GM12874 (cell line): ENCODE results near the gene KRTAP5-10.
"Not testable (repeated sequence)": the region's sequence is repeated elsewhere in the genome, so short reads cannot be mapped to it uniquely, and the experiment has no call there.

ENCODE experiments used
- CTCF ChIP-seq: IDR thresholded peaks from 2 replicates; pipeline ENCODE4 v1.5.1; 2011; ENCODE audit warnings: low read depth, mild to moderate bottlenecking, control low read depth, low read length, moderate library complexity; ENCODE audit not compliant: insufficient read depth

The KRTAP5-10 gene

GRCh38 chr11:71565263-71565662 is at the start of gene KRTAP5-10:
KRTAP5-10 (plus strand) TSS chr11:71565563; CDS start chr11:71565588, 25 bp downstream.
- TF ChIP-seq CTCF, result no peak

GRCh38 chr11:71518506-71519471 is 46.6 kb upstream of the KRTAP5-10 start:
- TF ChIP-seq CTCF, result no peak

- TF ChIP-seq CTCF, result no peak
Observed at GRCh38 chr11:71519546-71519945, 45.8 kb upstream of the KRTAP5-10 start.

- TF ChIP-seq CTCF, result no peak
Observed at GRCh38 chr11:71525188-71525937, 40.0 kb upstream of the KRTAP5-10 start.

GRCh38 chr11:71525938-71526495 is 39.3 kb upstream of the KRTAP5-10 start:
- no peak for TF ChIP-seq CTCF

GRCh38 chr11:71526796-71527575 is 38.4 kb upstream of the KRTAP5-10 start, which contains the start of gene KRTAP5-7:
KRTAP5-7 (plus strand) TSS chr11:71527267; CDS start chr11:71527301, 34 bp downstream.
- TF ChIP-seq CTCF, result not testable (repeated sequence)
